Heart right ventricle (tissue), 16 donors: ENCODE measurements around the gene DNAH14. TPM values are rescaled to one million over a fixed set of nuclear protein-coding genes. Genes with fewer than 3 reads are reported as not detected.

Experiments
- ATAC-seq, 8 donors: fragments of 200-7000 bp; cut with Tn5 transposase; one replicate each; pipeline ENCODE4 v1.9.1; 2020; ENCODE audit warnings: mild to moderate bottlenecking in 8 of 8, moderate library complexity in 8 of 8, moderate number of reproducible peaks in 1 of 8
- DNase-seq, 2 donors: peaks; one replicate each; pipeline ENCODE4 v3.0.0-alpha.2; 2020
- H3K27ac ChIP-seq, 10 donors: fragments of 200-600 bp; sonication (generic) in 2 of 10; one replicate each; pipeline versions ENCODE4 v1.5.0 to v1.8.0; 2020 to 2022; ENCODE audit warnings: mild to moderate bottlenecking in 3 of 10
- H3K27me3 ChIP-seq, 7 donors: fragments of 200-600 bp; one replicate each; pipeline ENCODE4 v1.8.0; 2021 to 2022; ENCODE audit warnings: mild to moderate bottlenecking in 2 of 7
- H3K36me3 ChIP-seq, 9 donors: fragments of 200-600 bp; sonication (generic) in 1 of 9; one replicate each; pipeline versions ENCODE4 v1.5.0 to v1.8.0; 2020 to 2022; ENCODE audit warnings: mild to moderate bottlenecking in 2 of 9
- H3K4me1 ChIP-seq, 9 donors: fragments of 200-600 bp; sonication (generic) in 1 of 9; one replicate each; pipeline versions ENCODE4 v1.5.0 to v1.8.0; 2020 to 2022; ENCODE audit warnings: mild to moderate bottlenecking in 4 of 9
- H3K4me3 ChIP-seq, 10 donors: fragments of 200-600 bp; sonication (generic) in 2 of 10; one replicate each; pipeline versions ENCODE4 v1.5.0 to v1.8.0; 2020 to 2022; ENCODE audit warnings: mild to moderate bottlenecking in 7 of 10, moderate library complexity in 2 of 10
- H3K9me3 ChIP-seq, 11 donors: fragments of 200-600 bp in 10 of 11; sonication (generic) in 2 of 11; one replicate each; pipeline versions ENCODE4 v1.5.0 to v1.8.0; 2013 to 2022; ENCODE audit warnings: mild to moderate bottlenecking in 2 of 11, control low read depth in 1 of 11, moderate library complexity in 1 of 11
- CTCF ChIP-seq, 9 donors: fragments of 200-600 bp; sonication (generic) in 2 of 9; IDR thresholded peaks; one replicate each; pipeline versions ENCODE4 v1.5.0 to v1.8.0; 2021 to 2022; ENCODE audit warnings: antibody characterized with exemption in 9 of 9, mild to moderate bottlenecking in 5 of 9, moderate library complexity in 1 of 9
- WGBS, 2 donors: extraction: QIAGEN DNeasy Blood & Tissue Kit; methylation state at CpG; one replicate each; pipeline ENCODE4 v1.1.7; 2013; ENCODE audit warnings: inconsistent platforms in 1 of 2; 5-methylcytosine and 5-hydroxymethylcytosine counted together
- intact Hi-C, 10 donors: fragments of 100-400 bp; cut with DNase I; formaldehyde crosslinking; loops; one replicate each; pipeline versions ENCODE4 v1.11.1 to v1.14.2; 2022
- polyA plus RNA-seq, 2 donors: library from polyadenylated mRNA; stranded (reverse); fragments of 200-250 nt; gene quantifications; one replicate each; pipeline ENCODE4 v1.2.3, GENCODE V29; 2013
- total RNA-seq, 10 donors: library from RNA; stranded (reverse); fragmentation: NEBNext Ultra II Directional in 3 of 10; extraction: Animal tissue kit (Norgen Biotek cat#: 25700) in 3 of 10; gene quantifications; one replicate each; pipeline versions ENCODE4 v1.2.1 to v1.2.4, GENCODE V29; 2021 to 2023
- donor health status: Arrhythmogenic right ventricular cardiomyopathy.
- donor health status: ischemic (EF 13 %, LVEDD 7.1; RV severe dilation, severe dysfunction).
- donor health status: healthy with polysubstance abuse.
- donor health status: DM: no; HTN: yes; CAD: no.
- donor health status: DM: no; HTN: no; CAD: no.
- donor health status: ischemic (EF 25% LVEDD 6.9; RV normal size, moderate dysfunction).
- donor health status: ischemic (EF 25% LVEDD 5.7; RV mildly dilated, moderate dysfunction).
- donor health status: healthy.
- donor health status: DM: yes; HTN: yes; CAD: no.
- donor health status: Ischemic cardiomyopathy.
- donor health status: ischemic (EF 35%, LVEDD 5.7; RV mildly dilated, moderate dysfunction).
- donor health status: nonischemic (EF 11% LVEDD 7.7; RV severe dilation, severe dysfunction).
- donor health status: DM: yes; HTN: yes; CAD: no.
- donor health status: PGD.
- donor health status: ischemic (EF 29% LVEDD 5.4; RV normal size, mild dysfunction).
- donor health status: nonischemic (EF 23%, LVEDD 6.1; RV moderate dilation, normal function).

DNAH14 gene
- total and polyA plus RNA-seq, 12 donors, result 0.12 to 8.0 (median 2.0) TPM

GRCh38 chr1:225412803-225413351 lies 483.4 kb downstream of the DNAH14 start:
- DNase-seq (no peak), ATAC-seq (no peak)
- no peaks in the 10 kb centered on the region for H3K9me3 ChIP-seq
- H3K36me3 ChIP-seq, result peaks cover 0 to 100% (median 35%) of the 10 kb centered on the region in 9 donors
- WGBS, 2 donors, result 92 to 95% methylated on average over 10 of the region's 10 CpGs
- no peaks in the 10 kb centered on the region for H3K27me3 ChIP-seq
- peaks cover 0 to 12% (median 0%) of the 10 kb centered on the region in 9 donors for H3K4me1 ChIP-seq
- no peak for TF ChIP-seq CTCF (IDR thresholded peaks at IDR 0.05)
- H3K4me3 ChIP-seq, result no peak overlapping the region
- no peak overlapping the region for H3K27ac ChIP-seq
- intact Hi-C loops, result no loop called here

GRCh38 chr1:225413708-225414375 lies 484.4 kb downstream of the DNAH14 start:
- no peak for DNase-seq
- peaks cover 0 to 100% (median 40%) of the 10 kb centered on the region in 9 donors for H3K36me3 ChIP-seq
- no peaks in the 10 kb centered on the region for H3K9me3 ChIP-seq
- H3K4me3 ChIP-seq, result no peak overlapping the region
- no peak overlapping the region for H3K27ac ChIP-seq
- intact Hi-C loops, result no loop called here
- H3K4me1 ChIP-seq, result peaks cover 0 to 12% (median 0%) of the 10 kb centered on the region in 9 donors
- ATAC-seq, result no peak
- WGBS, 2 donors, result 92 to 94% methylated on average over 5 of the region's 5 CpGs
- no peaks in the 10 kb centered on the region for H3K27me3 ChIP-seq
- no peak for TF ChIP-seq CTCF (IDR thresholded peaks at IDR 0.05)

- peaks cover 0 to 100% (median 34%) of the 10 kb centered on the region in 9 donors for H3K36me3 ChIP-seq
- ATAC-seq, result no peak
- intact Hi-C loops, result no loop called here
These were observed 485.8 kb downstream of the DNAH14 start for GRCh38 chr1:225415307-225415706.

More at GRCh38 chr1:225415307-225415706, 485.8 kb downstream of the DNAH14 start:
- H3K27me3 ChIP-seq, result no peaks in the 10 kb centered on the region
- no peak for DNase-seq
- 95 to 96% methylated on average over 4 of the region's 4 CpGs for WGBS, 2 donors
- peaks cover 0 to 12% (median 0%) of the 10 kb centered on the region in 9 donors for H3K4me1 ChIP-seq
- no peaks in the 10 kb centered on the region for H3K9me3 ChIP-seq
- no peak overlapping the region for H3K27ac ChIP-seq
- no peak overlapping the region for H3K4me3 ChIP-seq
- TF ChIP-seq CTCF (IDR thresholded peaks at IDR 0.05), result no peak
